GM12872 (cell line): ENCODE data around the gene SSR2.

ENCODE experiments used
- TF ChIP-seq, protein P1 (sequence below): IDR thresholded peaks from 3 replicates; pipeline ENCODE4 v1.5.1; 2011; ENCODE audit warnings: low read depth, mild to moderate bottlenecking, low read length, moderate library complexity; ENCODE audit not compliant: insufficient read depth

The SSR2 gene

DNA sequence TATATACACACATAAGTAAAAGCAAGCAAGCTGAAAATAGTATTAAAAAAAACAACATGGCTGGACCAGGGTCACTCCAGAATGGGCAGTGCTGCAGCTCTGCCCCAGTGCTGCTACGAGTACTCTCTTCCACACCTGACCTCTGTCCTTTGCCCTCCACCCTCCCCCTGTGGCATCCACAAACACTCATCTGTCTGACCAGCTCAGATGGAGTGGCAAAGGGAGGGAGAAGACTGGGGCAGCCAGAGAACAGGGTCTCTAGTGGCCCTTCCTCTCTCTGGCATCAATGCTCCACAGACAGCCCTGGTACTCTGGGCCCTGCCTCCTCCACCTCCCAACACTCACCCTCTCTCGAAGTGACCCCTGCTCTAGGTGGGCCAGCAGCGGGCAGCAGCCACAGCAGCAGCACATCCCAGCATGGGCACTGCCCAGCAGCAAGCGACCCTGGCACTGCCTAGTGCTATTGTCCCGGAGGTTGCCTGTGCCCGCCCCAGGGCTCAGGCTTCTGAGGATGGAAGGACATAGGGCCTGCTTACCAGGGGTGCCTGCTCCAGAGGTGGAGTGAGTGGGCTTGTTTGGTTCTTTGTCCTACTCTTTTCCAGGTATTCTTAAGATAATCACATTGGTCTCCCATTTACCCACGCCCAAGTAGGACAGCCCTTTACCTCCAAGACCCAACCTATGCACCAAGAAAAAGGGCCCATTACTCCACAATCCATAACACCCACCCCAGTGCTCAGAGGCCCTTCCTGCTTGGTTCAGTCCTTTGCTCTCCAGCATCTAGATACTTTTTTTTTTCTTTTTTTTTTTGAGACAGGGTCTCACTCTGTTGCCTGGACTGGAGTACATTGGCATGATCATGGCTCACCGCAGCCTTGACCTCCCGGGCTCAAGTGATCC, 48.6 kb downstream of the SSR2 start:
- TF ChIP-seq, protein P1, sequence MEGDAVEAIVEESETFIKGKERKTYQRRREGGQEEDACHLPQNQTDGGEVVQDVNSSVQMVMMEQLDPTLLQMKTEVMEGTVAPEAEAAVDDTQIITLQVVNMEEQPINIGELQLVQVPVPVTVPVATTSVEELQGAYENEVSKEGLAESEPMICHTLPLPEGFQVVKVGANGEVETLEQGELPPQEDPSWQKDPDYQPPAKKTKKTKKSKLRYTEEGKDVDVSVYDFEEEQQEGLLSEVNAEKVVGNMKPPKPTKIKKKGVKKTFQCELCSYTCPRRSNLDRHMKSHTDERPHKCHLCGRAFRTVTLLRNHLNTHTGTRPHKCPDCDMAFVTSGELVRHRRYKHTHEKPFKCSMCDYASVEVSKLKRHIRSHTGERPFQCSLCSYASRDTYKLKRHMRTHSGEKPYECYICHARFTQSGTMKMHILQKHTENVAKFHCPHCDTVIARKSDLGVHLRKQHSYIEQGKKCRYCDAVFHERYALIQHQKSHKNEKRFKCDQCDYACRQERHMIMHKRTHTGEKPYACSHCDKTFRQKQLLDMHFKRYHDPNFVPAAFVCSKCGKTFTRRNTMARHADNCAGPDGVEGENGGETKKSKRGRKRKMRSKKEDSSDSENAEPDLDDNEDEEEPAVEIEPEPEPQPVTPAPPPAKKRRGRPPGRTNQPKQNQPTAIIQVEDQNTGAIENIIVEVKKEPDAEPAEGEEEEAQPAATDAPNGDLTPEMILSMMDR = no peak

DNA sequence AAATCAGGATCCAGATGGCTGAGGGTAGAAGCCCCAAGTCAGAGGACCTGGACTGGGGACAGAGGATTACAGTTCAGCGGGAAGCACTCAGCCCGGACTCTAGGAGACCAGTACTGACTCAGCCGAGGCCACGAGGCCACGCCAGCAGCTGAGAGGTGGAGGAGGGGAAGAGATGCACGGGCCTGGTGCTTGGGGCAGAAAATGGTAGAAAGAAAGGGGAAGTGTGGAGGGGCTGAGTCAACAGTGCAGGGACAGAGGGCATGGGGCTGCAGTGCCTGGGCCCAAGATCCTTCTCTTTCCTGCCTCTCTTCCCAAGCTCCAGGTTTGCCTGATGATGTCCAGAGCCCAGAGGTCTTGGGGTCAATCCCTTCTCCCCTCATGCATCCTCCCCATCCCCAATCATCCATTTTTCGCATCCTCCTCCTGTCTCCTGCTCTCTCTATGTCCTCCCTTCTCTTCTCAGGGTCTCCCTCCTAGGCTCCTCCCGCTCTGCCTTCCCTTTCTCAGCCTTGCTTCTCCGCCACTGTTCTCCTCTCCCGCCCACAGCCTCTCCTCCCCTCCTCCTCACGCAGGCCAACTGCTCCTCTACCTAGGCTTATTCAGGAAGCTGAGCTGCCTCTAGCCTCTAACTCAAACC, 50.1 kb downstream of the SSR2 start:
- TF ChIP-seq, protein P1 = no peak

DNA sequence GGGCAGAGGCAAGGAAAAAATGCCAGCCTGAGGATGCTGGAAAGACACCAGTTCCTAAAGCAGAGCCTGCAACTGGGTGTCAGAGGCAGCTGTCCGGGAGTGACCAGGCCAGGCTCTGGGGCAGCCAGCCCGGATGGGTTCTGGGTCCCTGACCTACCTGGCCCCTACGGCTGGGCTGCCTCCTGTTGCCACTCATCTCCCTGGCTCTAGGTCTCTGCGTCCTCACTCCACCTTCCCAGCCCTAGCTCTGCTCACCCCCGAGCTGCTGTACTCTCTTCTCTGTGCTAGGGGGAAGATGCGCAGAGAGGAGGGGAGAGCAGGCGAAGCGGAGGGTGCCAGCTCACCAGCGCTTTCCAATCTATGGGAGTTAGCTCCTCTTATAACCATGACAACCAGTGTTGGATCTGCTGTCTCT, 51.4 kb downstream of the SSR2 start:
- TF ChIP-seq, protein P1 = no peak

DNA sequence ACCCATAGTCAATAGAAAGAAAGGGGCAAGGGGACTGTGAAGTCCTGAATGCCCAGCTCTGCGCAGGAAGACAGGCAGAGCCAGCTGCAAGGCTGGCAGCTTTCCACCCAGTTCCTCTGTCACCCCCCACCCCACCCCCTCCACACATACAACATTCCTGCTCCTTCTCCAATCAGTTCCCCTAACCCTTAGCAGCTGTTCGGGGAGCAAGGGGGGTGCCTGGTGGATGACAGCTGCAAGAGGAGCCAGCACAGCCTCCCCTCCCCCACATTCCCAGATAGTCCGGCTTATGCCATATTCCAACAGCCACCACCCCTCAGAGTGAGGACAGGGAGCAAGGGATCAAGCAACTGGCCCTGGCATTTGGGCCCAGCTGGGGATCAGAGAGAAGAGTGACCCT, 52.1 kb downstream of the SSR2 start:
- TF ChIP-seq, protein P1 = no peak

DNA sequence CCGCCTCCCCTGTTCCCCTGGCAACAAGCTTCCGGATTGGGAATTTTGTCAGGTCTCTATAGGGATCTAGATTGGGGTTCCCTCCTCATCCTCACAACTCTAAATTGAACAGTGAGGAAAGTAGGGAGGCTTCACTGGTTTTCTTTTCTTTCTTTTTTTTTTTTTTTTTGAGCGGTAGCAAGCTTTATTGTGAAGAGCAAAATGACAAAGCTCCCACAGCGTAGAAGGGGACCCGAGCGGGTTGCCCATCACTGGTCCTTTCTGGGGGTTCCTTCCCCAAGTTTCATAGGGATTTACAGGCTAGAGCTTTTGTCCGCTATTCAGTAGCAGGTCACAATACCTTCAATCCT, 52.7 kb downstream of the SSR2 start:
- TF ChIP-seq, protein P1 = no peak

DNA sequence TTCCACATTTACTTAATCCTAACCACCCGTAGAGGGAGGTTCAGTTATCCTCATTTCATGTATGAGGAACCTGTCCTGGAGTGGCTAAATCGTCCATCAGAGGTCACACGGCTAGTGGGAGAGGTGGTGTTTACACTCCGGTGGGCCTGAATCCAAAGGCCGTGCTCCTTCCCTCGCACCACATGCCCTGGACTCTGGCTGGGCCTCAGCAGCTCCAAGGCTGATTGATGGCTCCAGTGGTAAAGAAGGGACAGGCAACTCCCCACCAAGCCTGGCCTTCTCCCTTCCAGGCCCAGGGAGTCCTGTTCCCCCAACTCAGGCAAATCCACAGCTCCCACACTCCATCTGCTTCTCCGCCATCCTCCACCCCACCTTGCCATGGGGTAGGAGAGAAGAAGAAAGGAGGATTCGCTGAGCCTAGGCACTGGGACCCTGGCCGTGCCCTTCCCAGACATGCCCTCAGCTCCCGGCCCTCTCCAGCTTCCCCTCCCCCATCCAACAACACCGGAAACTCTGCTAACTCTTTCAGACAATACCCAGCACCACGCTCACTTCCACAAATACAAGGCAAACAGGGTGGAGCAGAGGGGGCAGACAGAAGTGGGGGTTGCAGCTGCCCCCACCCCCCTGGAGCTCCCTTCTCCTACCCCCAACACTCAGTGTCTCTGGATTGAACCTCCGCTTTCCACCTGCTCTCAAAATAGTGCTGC, 53.3 kb downstream of the SSR2 start:
- TF ChIP-seq, protein P1 = no peak

DNA sequence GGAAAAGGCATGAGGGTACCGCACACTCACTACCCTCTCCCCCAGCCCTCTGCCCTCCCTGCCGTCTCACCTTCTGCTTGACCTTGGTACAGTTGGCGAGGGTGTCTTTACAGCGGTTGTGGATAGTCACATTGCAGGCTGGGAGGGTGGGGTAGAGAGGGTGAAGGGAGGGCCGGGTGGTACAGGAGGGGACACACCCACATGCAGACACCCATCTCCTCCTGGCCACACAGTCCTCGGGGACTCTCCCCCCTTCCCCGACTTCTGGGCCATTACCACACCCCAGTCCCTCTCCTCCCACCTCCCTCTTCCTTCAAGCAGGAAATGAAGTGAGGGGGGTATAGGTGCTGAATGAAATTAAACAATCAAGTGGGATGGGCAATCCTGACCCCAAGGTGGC, 54.0 kb downstream of the SSR2 start:
- TF ChIP-seq, protein P1 = no peak
